IPS DF 19.7 (cell line): Measurements from ENCODE around the gene MYPN.

Experiments used
- DNase-seq: peaks from one replicate; pipeline ENCODE4 v3.0.0-alpha.2; 2013; ENCODE audit warnings: low read depth, low spot score

MYPN gene

DNA sequence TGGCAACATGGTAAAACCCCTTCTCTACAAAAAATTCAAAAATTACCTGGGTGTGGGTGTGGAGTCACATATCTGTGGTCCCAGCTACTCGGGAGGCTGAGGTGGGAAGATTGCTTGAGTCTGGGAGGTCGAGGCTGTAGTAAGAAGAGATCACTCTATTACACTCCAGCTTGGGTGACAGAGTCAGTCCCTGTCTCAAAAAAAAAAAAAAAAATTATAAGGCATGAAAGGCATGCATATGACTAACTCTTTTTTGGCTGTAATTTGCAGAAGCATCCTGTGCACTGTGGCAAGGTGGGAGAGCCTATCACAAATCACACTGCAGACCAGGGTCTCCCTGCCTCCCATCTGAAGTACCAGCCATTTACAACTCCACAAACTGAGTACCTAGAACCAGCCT, 14.1 kb upstream of the MYPN start:
- DNase-seq = no peak

DNA sequence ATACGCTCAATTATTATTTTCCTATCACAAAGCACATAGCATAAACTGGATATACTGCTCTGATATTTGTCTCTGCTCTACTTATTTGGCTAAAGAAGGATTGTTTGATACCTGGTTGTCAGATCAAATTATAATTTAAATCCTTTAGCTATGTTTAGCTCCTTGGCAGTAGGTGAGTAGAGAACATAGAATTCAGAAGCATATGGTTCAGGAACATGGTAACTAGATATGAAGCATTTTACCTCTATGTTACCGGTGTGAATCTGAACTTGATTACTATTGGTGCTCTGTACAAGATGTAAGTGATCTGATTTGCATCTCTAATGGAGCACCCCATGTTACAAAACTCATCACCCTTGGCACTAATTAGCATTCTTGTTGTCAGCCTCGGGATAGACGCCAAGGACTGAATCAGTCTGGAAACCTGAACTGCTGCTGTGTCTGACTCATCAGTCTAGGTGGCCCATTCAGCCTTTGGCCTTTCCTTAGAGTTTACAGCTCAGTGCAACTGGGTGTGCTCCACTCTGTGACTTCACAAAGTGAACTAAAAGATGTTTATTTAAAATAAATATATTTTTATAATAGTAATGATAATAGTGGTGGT, 12.3 kb upstream of the MYPN start:
- no peak for DNase-seq

DNA sequence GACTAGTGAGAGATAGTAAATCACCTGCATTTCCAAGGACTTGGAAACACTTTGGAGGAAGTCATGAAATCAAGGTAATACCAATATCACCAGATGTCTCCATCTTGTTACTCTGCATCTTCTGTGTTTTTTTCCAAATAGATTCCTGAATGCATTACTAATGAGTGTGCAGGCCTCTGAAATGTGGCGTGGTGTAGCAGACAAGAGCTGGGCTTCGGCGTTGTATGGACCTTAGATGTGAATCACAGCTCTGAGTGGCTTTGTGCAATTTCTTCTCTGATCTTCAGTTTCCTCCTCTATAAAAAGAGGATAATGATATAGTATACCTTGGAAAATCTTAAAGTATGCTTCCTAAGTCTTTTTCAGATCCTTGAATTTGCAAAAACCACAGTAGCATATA, 9.6 kb upstream of the MYPN start:
- no peak for DNase-seq

DNA sequence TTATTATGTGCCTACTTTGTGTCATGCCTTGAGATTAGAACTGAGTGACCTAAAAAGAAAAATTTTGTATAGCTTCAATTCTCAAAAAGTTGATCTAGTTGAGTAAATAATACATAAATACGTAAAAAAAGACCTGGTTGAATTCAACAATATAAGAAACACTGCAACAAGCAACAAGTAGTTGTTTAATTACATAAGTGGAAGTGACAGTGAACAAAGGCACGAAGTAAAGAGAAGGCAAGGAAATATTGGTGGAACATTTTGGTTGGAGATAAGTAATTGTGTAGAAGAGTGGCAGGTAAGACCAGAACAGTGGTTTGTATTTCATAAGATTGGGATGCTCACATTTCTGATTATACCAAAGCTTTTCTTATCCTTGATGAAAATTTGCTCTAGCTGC, 8.2 kb upstream of the MYPN start:
- no peak for DNase-seq

DNA sequence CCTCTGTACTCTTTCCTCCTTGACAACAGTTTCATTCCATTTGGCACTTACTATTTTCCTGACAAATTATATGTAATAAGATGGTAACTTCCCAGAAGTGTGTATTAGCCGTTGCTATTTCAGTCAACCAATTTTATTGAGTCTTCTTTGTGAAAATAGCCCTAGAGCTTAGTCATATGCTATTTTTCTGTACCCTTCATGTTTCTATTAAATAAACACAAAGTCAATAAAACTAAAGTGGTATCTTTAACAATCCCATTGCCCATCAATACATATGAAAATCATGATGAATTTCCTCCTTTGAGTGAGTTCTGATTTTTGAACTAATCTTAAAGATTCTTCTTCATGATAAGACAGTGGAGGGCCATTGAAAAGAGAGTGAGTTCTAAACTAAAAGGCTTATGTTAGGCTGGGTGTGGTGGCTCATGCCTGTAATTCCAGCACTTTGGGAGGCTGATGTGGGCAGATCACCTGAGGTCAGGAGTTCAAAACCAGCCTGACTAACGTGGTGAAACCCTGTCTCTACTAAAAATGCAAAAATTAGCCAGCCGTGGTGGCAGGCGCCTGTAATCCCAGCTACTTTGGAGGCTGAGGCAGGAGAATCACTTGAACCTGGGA, 5.9 kb upstream of the MYPN start:
- DNase-seq = no peak

DNA sequence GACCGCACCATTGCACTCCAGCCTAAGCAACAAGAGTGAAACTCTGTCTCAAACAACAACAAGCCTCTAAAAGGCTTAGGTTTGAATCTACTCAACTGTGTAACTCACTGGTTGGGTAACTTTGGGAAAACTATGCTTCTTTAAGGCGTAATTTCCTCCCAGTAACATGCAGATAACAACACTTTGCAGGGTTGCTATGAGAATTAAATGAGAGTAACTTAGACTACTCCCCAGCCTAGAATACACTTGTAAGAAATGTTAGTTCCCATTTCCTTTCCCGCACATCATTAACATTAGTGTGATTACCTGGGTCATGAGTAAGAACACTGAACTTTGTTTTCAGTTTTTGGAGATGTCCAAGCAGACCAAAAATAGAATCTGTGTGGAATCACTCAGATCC, 5.4 kb upstream of the MYPN start:
- no peak for DNase-seq

DNA sequence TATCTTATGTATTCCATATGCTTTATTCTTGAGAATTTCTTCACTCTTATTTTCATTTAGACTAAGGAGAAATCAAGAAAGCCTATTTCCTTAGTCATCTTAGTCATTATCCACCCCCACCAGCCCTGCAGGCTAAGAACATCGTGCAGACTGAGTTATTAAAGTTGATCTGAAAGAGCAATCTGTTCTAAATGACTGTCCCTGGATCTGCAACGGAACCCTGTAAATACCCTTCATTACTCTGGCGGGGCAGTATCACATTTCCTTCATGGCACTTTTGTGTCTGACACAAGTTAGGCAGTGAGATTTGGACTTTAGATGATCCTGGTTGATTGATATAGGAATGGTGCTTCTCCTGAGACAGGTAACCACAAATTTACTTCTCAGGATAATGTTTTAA, 3.5 kb upstream of the MYPN start:
- DNase-seq = no peak

DNA sequence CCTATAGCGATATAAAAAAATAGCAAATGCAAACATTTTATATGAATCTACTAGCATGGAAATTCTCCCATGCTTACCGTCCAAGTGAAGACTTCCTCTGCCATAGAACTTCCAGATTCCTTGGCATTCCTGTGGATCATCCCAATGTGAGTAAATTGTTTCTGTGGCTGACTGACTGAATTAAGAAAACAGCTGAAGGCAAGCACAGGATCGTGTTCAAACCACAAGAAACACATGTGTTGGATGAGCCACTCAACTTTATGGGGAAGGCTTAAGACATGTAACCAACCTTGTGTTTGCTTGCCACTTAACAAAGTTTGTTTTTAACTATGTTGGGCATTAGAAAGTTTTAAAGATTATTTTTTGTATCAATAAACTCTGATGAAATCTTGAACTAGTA, 2.6 kb upstream of the MYPN start:
- DNase-seq = no peak

DNA sequence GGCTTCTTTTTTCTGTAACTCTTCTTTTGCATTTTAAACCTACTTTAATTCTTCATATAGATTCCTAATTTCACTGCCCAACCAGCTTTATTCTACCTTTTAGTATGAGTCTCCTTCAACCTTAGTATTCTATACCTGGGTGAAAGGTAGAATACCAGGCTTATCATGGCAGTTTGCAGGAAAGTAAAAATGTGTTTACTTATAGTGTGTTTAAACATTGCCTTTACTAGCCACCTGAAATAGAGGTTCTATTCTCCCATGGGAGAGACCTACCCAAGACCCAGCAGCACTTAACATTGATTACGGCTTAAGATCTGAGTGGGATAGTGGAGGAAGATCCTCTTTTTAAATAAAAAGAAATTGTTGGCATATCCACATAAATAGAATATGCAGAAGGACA, 1.6 kb upstream of the MYPN start:
- no peak for DNase-seq

DNA sequence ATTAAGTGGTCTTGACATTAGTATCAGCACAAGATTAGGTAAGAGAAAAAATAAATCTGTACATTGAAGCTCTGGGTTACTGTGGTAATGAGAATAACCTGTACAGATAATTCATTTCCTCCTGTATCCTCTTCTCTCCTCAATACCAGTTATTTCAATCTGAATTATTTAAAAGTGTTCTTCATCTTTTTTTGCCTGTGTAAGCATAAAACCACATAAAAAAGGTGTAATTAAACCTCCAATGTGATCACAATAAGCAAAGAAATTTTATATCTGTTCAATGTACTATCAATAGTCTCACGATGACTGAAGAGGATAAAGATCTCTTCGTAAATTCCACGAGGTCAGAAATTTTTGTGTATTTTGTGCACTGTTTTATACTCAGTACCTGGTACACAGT, 1.2 kb upstream of the MYPN start:
- DNase-seq = no peak

DNA sequence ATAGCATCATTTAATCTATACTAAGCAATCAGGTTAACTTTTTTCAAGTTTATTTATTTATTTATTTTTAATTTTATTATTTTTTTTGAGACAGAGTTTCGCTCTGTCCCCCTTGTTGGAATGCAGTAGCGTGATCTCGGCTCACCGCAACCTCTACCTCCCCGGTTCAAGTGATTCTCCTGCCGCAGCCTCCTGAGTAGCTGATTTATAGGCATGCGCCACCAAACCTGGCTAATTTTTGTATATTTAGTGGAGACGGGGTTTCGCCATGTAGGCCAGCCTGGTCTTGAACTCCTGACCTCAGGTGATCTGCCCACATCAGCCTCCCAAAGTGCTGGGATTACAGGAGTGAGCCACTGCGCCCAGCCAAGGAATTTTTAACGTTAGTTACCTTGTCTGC, 635 bp upstream of the MYPN start:
- DNase-seq = no peak

DNA sequence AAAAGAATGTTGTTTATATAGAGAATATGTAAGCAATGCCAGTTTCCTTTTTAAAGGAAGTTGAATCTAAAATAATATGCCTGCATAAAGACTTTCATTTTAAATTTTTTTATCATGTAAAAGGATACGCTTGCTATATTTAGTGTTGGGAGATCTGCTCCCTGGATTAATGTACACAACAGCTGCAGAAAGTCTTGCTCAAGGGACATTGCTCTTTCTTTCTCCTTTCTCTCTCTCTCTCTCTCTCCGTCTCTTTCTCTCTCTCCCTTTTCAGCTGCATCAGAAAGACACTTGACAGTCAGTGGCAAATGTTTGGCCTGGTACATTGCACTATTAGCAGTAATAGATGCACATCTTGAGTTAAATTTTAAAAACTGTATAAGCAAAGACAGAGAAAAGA, 739 bp downstream of the MYPN start:
- no peak for DNase-seq

DNA sequence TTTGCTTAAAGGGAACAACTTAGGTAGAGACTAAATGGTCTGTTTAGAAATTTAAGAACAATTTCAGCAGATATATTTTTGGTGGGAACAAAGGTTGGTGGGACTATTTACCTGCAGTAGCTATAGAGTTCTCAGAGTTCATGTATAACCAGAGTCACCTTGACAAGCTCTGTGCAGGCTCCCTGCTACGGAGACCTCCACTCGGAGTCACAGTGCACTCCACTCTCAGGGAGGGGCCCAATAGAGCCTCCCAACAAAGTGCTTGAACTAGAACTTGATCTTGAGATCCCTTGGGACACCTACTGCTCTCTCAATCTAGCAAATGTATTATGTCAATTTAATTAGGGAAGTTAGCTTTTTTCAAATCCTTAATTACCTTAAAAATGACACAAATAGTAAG, 2.3 kb downstream of the MYPN start:
- no peak for DNase-seq

DNA sequence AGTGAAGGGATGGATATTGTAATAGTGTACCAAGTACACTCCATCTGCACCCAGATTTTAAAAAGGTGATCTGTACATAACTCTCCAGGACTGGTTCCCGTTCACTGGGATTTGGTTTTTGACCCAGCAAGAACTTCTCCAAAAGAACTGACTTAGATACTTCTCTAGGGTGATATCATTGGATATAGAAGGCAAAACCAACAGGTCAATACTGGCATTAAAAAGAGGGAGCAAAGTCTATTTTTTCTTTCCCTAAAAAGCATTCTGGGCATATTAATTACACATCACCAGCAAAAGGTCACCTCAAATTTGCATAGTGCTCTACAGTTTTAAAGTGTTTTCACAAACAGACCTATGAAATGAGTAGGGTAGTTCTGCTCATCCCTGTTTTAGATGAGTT, 3.5 kb downstream of the MYPN start:
- DNase-seq = no peak

DNA sequence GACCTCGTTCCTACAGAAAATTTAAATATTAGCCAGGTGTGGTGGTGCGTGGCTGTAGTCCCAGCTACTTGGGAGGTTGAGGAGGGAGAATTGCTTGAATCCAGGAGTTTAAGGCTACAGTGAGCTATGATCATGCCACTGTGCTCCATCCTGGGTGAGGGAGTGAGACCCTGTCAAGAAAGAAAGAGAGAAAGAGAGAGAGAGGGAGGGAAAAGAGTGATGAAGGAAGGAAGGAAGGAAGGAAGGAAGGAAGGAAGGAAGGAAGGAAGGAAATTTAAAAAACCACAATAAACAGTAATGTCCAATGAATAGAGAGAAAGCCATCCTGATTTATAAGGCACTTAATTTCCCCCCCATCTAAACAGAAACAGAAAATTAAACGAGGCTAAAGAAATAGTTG, 9.4 kb downstream of the MYPN start:
- DNase-seq = no peak

DNA sequence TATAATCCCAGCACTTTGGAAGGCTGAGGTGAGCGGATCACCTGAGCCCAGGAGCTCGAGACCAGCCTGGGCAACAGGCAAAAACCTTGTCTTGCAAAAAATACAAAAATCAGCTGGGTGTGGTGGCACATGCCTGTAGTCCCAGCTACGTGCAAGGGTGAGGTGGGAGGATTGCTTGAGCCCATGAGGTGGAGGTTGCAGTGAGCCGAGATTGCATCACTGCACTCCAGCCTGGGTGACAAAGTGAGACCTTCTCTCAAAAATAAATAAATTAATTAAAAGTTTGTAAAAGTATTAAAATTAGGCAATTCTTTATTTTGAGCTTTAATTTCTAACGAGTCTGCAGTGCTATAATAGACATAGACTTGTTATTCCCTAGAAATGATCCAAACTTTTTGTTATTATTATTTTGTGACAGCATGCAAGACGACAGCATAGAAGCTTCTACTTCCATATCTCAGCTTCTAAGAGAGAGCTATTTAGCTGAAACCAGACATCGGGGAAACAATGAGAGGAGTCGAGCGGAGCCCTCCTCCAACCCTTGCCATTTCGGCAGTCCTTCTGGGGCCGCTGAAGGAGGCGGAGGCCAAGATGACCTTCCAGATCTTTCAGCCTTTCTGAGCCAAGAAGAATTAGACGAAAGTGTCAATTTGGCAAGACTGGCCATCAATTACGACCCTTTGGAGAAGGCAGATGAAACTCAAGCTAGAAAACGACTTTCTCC, 11.9 kb downstream of the MYPN start:
- no peak for DNase-seq

DNA sequence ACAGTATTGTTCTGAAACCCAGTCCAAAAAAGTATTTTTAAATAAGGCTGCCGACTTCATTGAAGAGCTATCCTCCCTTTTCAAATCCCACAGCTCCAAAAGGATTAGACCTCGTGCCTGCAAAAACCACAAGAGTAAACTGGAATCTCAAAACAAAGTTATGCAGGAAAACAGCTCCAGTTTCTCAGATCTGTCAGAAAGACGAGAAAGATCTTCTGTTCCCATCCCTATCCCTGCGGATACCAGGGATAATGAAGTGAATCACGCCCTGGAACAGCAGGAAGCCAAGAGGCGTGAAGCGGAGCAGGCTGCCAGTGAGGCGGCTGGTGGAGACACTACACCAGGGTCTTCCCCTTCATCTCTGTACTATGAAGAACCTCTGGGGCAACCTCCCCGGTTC, 12.6 kb downstream of the MYPN start:
- DNase-seq = no peak

DNA sequence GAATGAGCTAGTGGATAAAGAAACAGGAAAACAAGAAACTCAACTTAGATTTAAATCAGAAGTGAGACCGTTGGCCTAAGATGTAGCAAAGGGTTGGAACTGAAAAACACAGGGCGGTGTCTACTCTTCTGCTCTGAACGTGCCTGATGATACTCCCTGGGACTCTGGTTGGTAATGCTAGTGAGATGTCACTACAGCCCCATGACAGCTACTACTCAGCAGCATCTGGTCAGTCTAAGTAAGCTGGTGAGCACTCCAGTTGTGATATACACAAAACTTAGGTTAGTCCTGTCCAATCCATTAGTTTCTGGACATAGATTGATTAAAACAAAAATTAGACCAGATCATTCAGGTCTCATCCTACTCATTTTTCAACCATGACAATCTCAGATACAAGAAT, 15.4 kb downstream of the MYPN start:
- DNase-seq = no peak

DNA sequence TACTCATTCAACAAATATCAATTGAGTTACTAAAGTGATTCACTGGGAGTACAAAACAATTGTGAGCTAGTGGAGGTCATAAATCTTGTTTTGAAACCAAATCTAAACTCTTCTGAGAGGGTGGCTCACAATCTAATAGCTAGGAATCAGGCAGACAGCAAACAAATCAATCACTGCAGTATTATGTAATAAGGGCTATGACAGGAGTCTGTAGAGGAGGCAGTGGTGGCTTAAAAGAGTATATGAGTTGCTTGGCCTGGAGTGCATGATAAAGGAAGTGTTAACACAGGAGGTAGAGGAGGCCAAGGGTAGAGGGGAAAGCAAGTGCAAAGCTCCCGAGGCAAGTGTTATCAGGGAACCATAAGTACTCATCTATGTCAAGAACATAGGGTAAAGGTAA, 16.5 kb downstream of the MYPN start:
- no peak for DNase-seq

DNA sequence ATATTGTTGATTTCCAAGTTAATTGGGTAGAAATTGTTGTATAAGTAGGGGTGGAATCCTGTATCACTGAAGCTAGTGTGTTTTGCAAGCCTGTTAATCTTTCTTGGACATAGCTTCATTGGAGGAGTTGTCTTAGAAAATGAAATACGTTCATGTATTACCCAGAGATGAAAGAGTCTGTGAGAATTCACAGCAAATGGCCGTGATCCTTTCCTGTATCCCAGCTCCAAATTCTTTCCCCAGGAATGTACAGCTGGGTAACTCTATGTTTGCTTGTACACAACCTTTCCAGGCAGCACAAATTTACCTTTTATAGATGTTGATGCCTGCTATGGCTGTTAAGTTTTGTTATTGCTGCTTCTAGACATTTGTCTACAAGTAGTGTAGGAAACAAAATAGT, 18.7 kb downstream of the MYPN start:
- no peak for DNase-seq

DNA sequence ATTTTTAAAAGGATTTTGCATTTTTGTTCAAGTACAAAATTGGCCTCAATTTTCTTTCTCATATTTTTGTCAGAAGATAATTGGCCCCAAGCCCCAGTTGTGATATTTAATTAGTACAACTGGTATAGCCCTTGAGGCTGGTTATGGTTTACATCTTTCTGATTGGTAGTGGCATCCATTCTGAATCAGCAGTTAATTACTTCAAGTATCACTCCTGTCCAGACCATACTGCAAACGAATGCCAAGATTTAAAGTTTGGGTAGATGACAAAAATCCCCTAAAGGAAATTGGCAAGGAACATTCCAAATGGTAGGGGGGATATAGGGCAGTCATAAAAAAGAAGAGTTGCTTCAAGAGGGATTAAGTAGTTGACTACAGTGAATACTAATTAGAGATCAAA, 23.1 kb downstream of the MYPN start:
- DNase-seq = no peak

DNA sequence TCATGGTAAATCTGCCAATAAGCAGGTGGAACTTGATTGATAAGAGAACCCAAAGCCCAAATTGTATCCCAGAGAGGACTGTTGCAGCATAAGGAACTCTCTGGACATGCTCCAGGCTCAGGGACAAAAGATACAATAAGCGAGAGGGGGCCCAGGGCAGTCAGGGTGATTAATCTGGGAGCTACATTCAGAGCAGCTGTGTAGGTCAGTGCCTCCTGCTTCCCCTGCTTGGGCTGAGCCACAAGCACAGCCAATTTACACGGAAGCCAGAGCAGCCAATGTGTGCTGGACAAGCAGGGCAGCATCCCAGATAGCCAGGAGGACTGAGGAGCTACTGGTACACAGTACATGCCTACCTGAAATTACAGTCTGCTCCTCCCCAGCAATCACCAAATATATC, 24.2 kb downstream of the MYPN start:
- DNase-seq = no peak

DNA sequence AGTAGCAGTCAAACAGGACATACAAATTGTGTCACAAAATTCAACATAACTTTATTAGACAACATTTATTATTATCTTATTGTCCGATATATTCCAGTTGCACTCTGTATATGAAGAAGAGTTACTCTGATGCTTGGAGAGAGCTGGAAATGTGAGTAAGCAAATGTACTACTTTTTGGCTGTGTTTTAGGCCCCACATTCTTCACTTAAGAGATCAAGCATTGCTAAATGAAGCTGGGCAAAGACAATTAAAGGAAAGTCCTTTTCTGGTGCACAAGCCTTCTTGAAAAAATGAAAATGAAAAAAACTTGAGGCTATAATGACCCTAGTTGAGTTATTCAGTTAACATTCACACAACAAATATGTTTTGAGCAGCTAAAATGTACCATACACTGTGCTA, 26.1 kb downstream of the MYPN start:
- DNase-seq = no peak
